C4-2B (cell line): ENCODE results near the gene LRATD1.
"Not testable (repeated sequence)": the region's sequence is repeated elsewhere in the genome, so short reads cannot be mapped to it uniquely, and the experiment has no call there.

Experiments used
- H3K27ac ChIP-seq: fragments of 450-650 bp; 2 replicates; pipeline ENCODE4 v1.5.1; 2017
- CTCF ChIP-seq: fragments of 450-650 bp; conservative IDR thresholded peaks from 2 replicates; pipeline ENCODE4 v1.5.1; 2017; ENCODE audit warnings: mild to moderate bottlenecking
- ZFX ChIP-seq: fragments of 450-650 bp; IDR thresholded peaks from 2 replicates; pipeline ENCODE4 v1.6.1; 2017

Gene LRATD1

GRCh38 chr2:14621114-14621513 is 11.4 kb upstream of the LRATD1 start:
- no peak for TF ChIP-seq CTCF
- TF ChIP-seq ZFX, result no peak
- no peak overlapping the region for H3K27ac ChIP-seq

- H3K27ac ChIP-seq, result no peak overlapping the region
- no peak for TF ChIP-seq ZFX
- no peak for TF ChIP-seq CTCF
Measured at GRCh38 chr2:14621906-14622549, 10.5 kb upstream of the LRATD1 start.

GRCh38 chr2:14622550-14622939 is 10.0 kb upstream of the LRATD1 start:
- not testable (repeated sequence) for H3K27ac ChIP-seq

- no peak overlapping the region for H3K27ac ChIP-seq
- no peak for TF ChIP-seq ZFX
Measured at GRCh38 chr2:14623237-14623636, 9.3 kb upstream of the LRATD1 start.

GRCh38 chr2:14626873-14627272 is 5.6 kb upstream of the LRATD1 start:
- no peak overlapping the region for H3K27ac ChIP-seq
- TF ChIP-seq CTCF (no peak), ZFX (no peak)

GRCh38 chr2:14628901-14629300 is 3.6 kb upstream of the LRATD1 start:
- TF ChIP-seq CTCF (no peak), ZFX (no peak)
- H3K27ac ChIP-seq, result no peak overlapping the region

GRCh38 chr2:14631406-14632040 is 994 bp upstream of the LRATD1 start:
- no peak overlapping the region for H3K27ac ChIP-seq
- no peak for TF ChIP-seq ZFX
- no peak for TF ChIP-seq CTCF

- TF ChIP-seq CTCF (no peak), ZFX (no peak)
Measured at GRCh38 chr2:14633061-14633460, 544 bp downstream of the LRATD1 start.

More at GRCh38 chr2:14633061-14633460, 544 bp downstream of the LRATD1 start:
- no peak overlapping the region; the same call in 1 of the 2 replicates for H3K27ac ChIP-seq
